H1 (cell line): ENCODE measurements around the gene CISD2. TPM values are rescaled to one million over a fixed set of nuclear protein-coding genes. Genes with fewer than 3 reads are reported as not detected.
A peak's percentile ranks its signal among the peaks of the same experiment; 100 is the strongest.

Experiments used
- CTCF ChIA-PET: fragments of 300-600 bp; sonication (Branson Sonifier 250); formaldehyde crosslinking; loops from one replicate; lab custom pipeline; 2021; ENCODE audit not compliant: partially characterized antibody; lab: Charles Lee
- POLR2A ChIA-PET: fragments of 300-600 bp; sonication (Branson Sonifier 250); formaldehyde crosslinking; loops from one replicate; lab custom pipeline; 2021; ENCODE audit warnings: inconsistent platforms; ENCODE audit not compliant: partially characterized antibody; lab: Charles Lee
- DNase-seq, 2 experiments: peaks; one replicate each; pipeline versions ENCODE4 v3.0.0 to v3.0.0-alpha.2; 2010 to 2022; ENCODE audit warnings: low spot score in 2 of 2, low read depth in 1 of 2, mixed read lengths in 1 of 2
- FAIRE-seq: peaks from 2 replicates; lab custom pipeline; 2011; peaks lifted over from hg19 to GRCh38; lab: Jason Lieb, UNC
- H2AFZ ChIP-seq: 2 replicates; pipeline ENCODE4 v1.8.1; 2012; ENCODE audit warnings: low read length, inconsistent platforms
- H2AK5ac ChIP-seq: 2 replicates; pipeline ENCODE4 v1.6.1; 2013; ENCODE audit warnings: low read depth, low read length
- H2BK120ac ChIP-seq: replicated peaks from 2 replicates; pipeline ENCODE3; 2013; ENCODE audit warnings: low read depth, low read length, inconsistent platforms
- H2BK12ac ChIP-seq: 2 replicates; pipeline ENCODE4 v1.6.1; 2013; ENCODE audit warnings: low read depth, low read length
- H2BK15ac ChIP-seq: 2 replicates; pipeline ENCODE4 v1.6.1; 2013; ENCODE audit warnings: low read length
- H2BK20ac ChIP-seq: 2 replicates; pipeline ENCODE4 v1.6.1; 2013; ENCODE audit warnings: low read length
- H2BK5ac ChIP-seq: 2 replicates; pipeline ENCODE4 v1.6.1; 2013; ENCODE audit warnings: low read depth, low read length
- H3K14ac ChIP-seq: 2 replicates; pipeline ENCODE4 v1.6.1; 2013; ENCODE audit warnings: inconsistent platforms; ENCODE audit not compliant: insufficient read length
- H3K18ac ChIP-seq: 2 replicates; pipeline ENCODE4 v1.6.1; 2013; ENCODE audit warnings: low read length; ENCODE audit errors: extremely low read depth
- H3K23ac ChIP-seq: 2 replicates; pipeline ENCODE4 v1.6.1; 2013; ENCODE audit warnings: inconsistent platforms; ENCODE audit not compliant: insufficient read length
- H3K23me2 ChIP-seq: 2 replicates; pipeline ENCODE4 v1.6.1; 2013; ENCODE audit warnings: low read depth, low read length
- H3K27ac ChIP-seq: 2 replicates; pipeline ENCODE4 v1.6.1; 2011; ENCODE audit warnings: low read depth, low read length, inconsistent platforms
- H3K27me3 ChIP-seq, 4 experiments: replicated peaks in 1 of 4; 1 replicate in 1 of 4; 2 replicates in 3 of 4; pipeline versions ENCODE4 v1.6.1 to v1.8.1; 2011 to 2013; ENCODE audit warnings: low read length in 3 of 4, mild to moderate bottlenecking in 3 of 4, inconsistent platforms in 2 of 4, mixed read lengths in 2 of 4, moderate library complexity in 1 of 4; ENCODE audit not compliant: control insufficient read depth in 3 of 4, insufficient read depth in 3 of 4; ENCODE audit errors: extremely low read depth in 1 of 4
- H3K36me3 ChIP-seq, 4 experiments: 2 replicates each; pipeline versions ENCODE4 v1.6.1 to v1.8.1; 2011 to 2013; ENCODE audit warnings: mild to moderate bottlenecking in 4 of 4, low read length in 3 of 4, moderate library complexity in 2 of 4, control low read depth in 1 of 4, inconsistent platforms in 1 of 4; ENCODE audit not compliant: insufficient read depth in 4 of 4, control insufficient read depth in 2 of 4
- H3K4ac ChIP-seq: replicated peaks from 2 replicates; pipeline ENCODE3; 2013; ENCODE audit warnings: low read length, low read depth, mixed read lengths, inconsistent platforms; ENCODE audit not compliant: insufficient read length
- H3K4me1 ChIP-seq, 4 experiments: replicated peaks in 1 of 4; 1 replicate in 1 of 4; 2 replicates in 3 of 4; pipeline versions ENCODE4 v1.6.1 to v1.8.1; 2011 to 2013; ENCODE audit warnings: low read length in 3 of 4, inconsistent platforms in 2 of 4, mixed read lengths in 1 of 4; ENCODE audit not compliant: insufficient read depth in 4 of 4, control insufficient read depth in 3 of 4
- H3K4me2 ChIP-seq, 2 experiments: 2 replicates each; pipeline versions ENCODE4 v1.6.1 to v1.8.1; 2011 to 2013; ENCODE audit warnings: low read depth in 2 of 2, low read length in 2 of 2, control low read depth in 1 of 2, inconsistent platforms in 1 of 2, mild to moderate bottlenecking in 1 of 2; ENCODE audit not compliant: insufficient read depth in 1 of 2
- H3K4me3 ChIP-seq, 4 experiments: fragments of 200-600, 300-600 bp in 1 of 4; sonication (generic), shearing (Covaris generic), sonication (Bioruptor Twin) in 1 of 4; 2 replicates each; pipeline versions ENCODE4 v1.5.1 to v1.8.1; 2011 to 2016; ENCODE audit warnings: low read length in 4 of 4, low read depth in 3 of 4, control low read depth in 2 of 4, inconsistent platforms in 2 of 4, mild to moderate bottlenecking in 2 of 4, mixed read lengths in 1 of 4, moderate library complexity in 1 of 4; ENCODE audit not compliant: insufficient read depth in 2 of 4; ENCODE audit errors: extremely low read depth in 1 of 4
- H3K56ac ChIP-seq: replicated peaks from 2 replicates; pipeline ENCODE3; 2013; ENCODE audit warnings: low read depth, mild to moderate bottlenecking, mixed read lengths, low read length, inconsistent platforms; ENCODE audit not compliant: insufficient read length
- H3K79me1 ChIP-seq: 2 replicates; pipeline ENCODE4 v1.6.1; 2013; ENCODE audit warnings: low read depth, low read length, control low read depth
- H3K79me2 ChIP-seq, 2 experiments: 2 replicates each; pipeline versions ENCODE4 v1.6.1 to v1.8.1; 2012 to 2013; ENCODE audit warnings: low read length in 2 of 2, mild to moderate bottlenecking in 2 of 2, inconsistent platforms in 1 of 2; ENCODE audit not compliant: insufficient read depth in 2 of 2, control insufficient read depth in 1 of 2
- H3K9ac ChIP-seq, 4 experiments: replicated peaks in 1 of 4; 1 replicate in 1 of 4; 2 replicates in 3 of 4; pipeline versions ENCODE4 v1.6.1 to v1.8.1; 2011 to 2013; ENCODE audit warnings: low read depth in 3 of 4, low read length in 3 of 4, control low read depth in 2 of 4, mild to moderate bottlenecking in 2 of 4, moderate library complexity in 2 of 4, inconsistent platforms in 1 of 4; ENCODE audit errors: extremely low read depth in 1 of 4
- H3K9me3 ChIP-seq, 2 experiments: 2 replicates each; pipeline versions ENCODE4 v1.6.1 to v1.8.1; 2012 to 2013; ENCODE audit warnings: mild to moderate bottlenecking in 2 of 2, moderate library complexity in 2 of 2, control low read depth in 1 of 2, inconsistent platforms in 1 of 2, low read depth in 1 of 2, low read length in 1 of 2, mixed read lengths in 1 of 2; ENCODE audit not compliant: insufficient read depth in 2 of 2
- H4K20me1 ChIP-seq, 2 experiments: replicated peaks in 1 of 2; 2 replicates each; pipeline versions ENCODE3 to v1.8.1; 2011 to 2013; ENCODE audit warnings: inconsistent platforms in 2 of 2, low read length in 2 of 2, mild to moderate bottlenecking in 1 of 2; ENCODE audit not compliant: insufficient read depth in 2 of 2, control insufficient read depth in 1 of 2
- H4K5ac ChIP-seq: 2 replicates; pipeline ENCODE4 v1.6.1; 2013; ENCODE audit warnings: low read length, low read depth, mixed read lengths, inconsistent platforms; ENCODE audit not compliant: insufficient read length
- H4K8ac ChIP-seq: 2 replicates; pipeline ENCODE4 v1.8.0; 2013; ENCODE audit warnings: mild to moderate bottlenecking, moderate library complexity, low read length, inconsistent platforms; ENCODE audit not compliant: insufficient read depth; ENCODE audit errors: extremely low read depth
- H4K91ac ChIP-seq: replicated peaks from 2 replicates; pipeline ENCODE3; 2013; ENCODE audit warnings: low read length, mixed read lengths, inconsistent platforms; ENCODE audit not compliant: insufficient read length
- FOSL1 ChIP-seq: IDR thresholded peaks from 2 replicates; pipeline ENCODE4 v1.6.1; 2011; ENCODE audit warnings: mild to moderate bottlenecking, low read depth, low read length, moderate library complexity; ENCODE audit not compliant: insufficient read depth
- POLR2AphosphoS5 ChIP-seq: IDR thresholded peaks from 2 replicates; pipeline ENCODE4 v1.6.1; 2011; ENCODE audit warnings: low read depth, low read length
- WGBS, 2 experiments: shearing (Covaris generic) in 1 of 2; methylation state at CpG; one replicate each; pipeline versions ENCODE4 v1.1.6 to v1.1.7; 2013 to 2015; ENCODE audit warnings: low lambda C conversion rate in 2 of 2, mixed read lengths in 2 of 2, inconsistent platforms in 1 of 2, low coverage in 1 of 2, missing lambda C conversion rate in 1 of 2; ENCODE audit not compliant: insufficient replicate concordance in 2 of 2, insufficient coverage in 1 of 2, insufficient read length in 1 of 2; ENCODE audit errors: extremely low coverage in 1 of 2, missing lambda C conversion rate in 1 of 2; 5-methylcytosine and 5-hydroxymethylcytosine counted together
- polyA plus RNA-seq, 7 experiments: library from polyadenylated mRNA; depleted of rRNA in 3 of 7; stranded (reverse) in 5 of 7; unstranded in 2 of 7; fragments of >200 nt in 5 of 7; fragments of 200-250 nt in 2 of 7; gene quantifications; 1 replicate in 5 of 7; 2 replicates in 1 of 7; 4 replicates in 1 of 7; pipeline versions ENCODE4 v1.2.1 to v1.2.3, GENCODE V29; 2011 to 2013; ENCODE audit warnings: missing spikeins in 2 of 7, mixed read lengths in 2 of 7
- total RNA-seq: library from RNA; stranded (reverse); fragmentation: NEBNext Ultra II Directional; extraction: Animal tissue kit (Norgen Biotek cat#: 25700); gene quantifications from 2 replicates; pipeline ENCODE4 v1.2.1, GENCODE V29; 2021

CISD2 gene
- total and polyA plus RNA-seq, 2 of the 8 experiments (the other 6 are each of a cell fraction or from before 2014, with no cell fraction given) = 23.7 to 48.3 TPM

DNA sequence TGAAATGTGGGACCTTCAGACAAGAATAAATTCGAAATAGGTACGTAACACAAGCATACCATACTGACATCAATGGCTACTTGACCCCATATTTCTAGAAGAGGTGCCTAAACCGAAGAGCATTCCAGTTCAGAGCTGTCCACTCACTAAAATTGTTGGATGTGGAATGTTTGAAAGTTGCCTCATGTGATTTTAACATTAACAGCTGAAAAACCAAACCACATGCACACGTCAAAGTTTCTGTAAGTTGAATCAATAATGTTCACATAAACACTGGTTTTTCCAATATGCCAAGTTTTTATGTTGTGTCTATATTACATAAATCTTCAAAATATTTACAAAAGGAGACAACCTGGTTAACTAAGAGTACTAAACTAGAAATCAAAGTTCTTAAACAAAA lies 44.9 kb upstream of the CISD2 start:
- Histone ChIP-seq H3K4me1 (peaks cover 0 to 12% (median 4%) of the 10 kb centered on the region in 4 experiments; a peak in 5 of 7 replicates), H4K20me1 (peaks cover 14 to 33% of the 10 kb centered on the region in 2 experiments)
- WGBS, 2 experiments = 91% methylated on average over 4 of the region's 4 CpGs; no CpG with 5 or more reads in 1 of the 2 experiments

More for the DNA sequence above, 44.9 kb upstream of the CISD2 start:
- H3K56ac ChIP-seq = no peak overlapping the region
- no peak overlapping the region for H2BK15ac ChIP-seq
- TF ChIP-seq FOSL1 (no peak), POLR2AphosphoS5 (0 out of 2 replicates have a peak, but pooled peaks have one; percentile 22)
- ChIA-PET POLR2A (interaction anchor here (0.8 to 8.2 kb wide), 9 partner anchors 9 to 67 kb away, joined by 3 to 162 read pairs (median 4); partner anchors contain the start of genes CISD2 and MANBA), CTCF (interaction anchor here (1.2 to 2.8 kb wide), 3 partner anchors 9 to 208 kb away, joined by 3 to 8 read pairs (median 3); no protein-coding TSS in a partner anchor)
- H3K9me3 ChIP-seq = no peaks in the 10 kb centered on the region
- H3K4ac ChIP-seq = no peak overlapping the region
- H3K18ac ChIP-seq = no peak overlapping the region
- no peak overlapping the region for H3K9ac ChIP-seq
- H3K79me2 ChIP-seq = peaks cover 62 to 81% of the 10 kb centered on the region in 2 experiments
- H3K27me3 ChIP-seq = no peaks in the 10 kb centered on the region
- no peak overlapping the region for H3K23ac ChIP-seq
- H3K27ac ChIP-seq = no peak overlapping the region
- peak overlapping the region; percentile 69 to 84 for H3K4me2 ChIP-seq
- no peak for DNase-seq
- no peak overlapping the region for H4K5ac ChIP-seq
- H2BK20ac ChIP-seq = no peak overlapping the region
- no peak overlapping the region for H2BK5ac ChIP-seq
- H2AFZ ChIP-seq = no peak overlapping the region
- H3K36me3 ChIP-seq = peaks cover 0 to 35% (median 0%) of the 10 kb centered on the region in 4 experiments; a peak in 2 of 8 replicates
- H3K14ac ChIP-seq = no peak overlapping the region
- no peaks in the 10 kb centered on the region for H3K79me1 ChIP-seq
- H2AK5ac ChIP-seq = no peak overlapping the region
- H2BK120ac ChIP-seq = no peak overlapping the region
- H3K4me3 ChIP-seq = peak overlapping the region in 1 of 4 experiments; percentile 98; a peak in 3 of 8 replicates
- no peak overlapping the region for H4K91ac ChIP-seq
- 0 out of 2 replicates have a peak, but pooled peaks cover 3% of the 10 kb centered on the region for H3K23me2 ChIP-seq
- H4K8ac ChIP-seq = no peak overlapping the region
- H2BK12ac ChIP-seq = no peak overlapping the region
- no peak for FAIRE-seq
